ENCODE results near the gene HPCAL1.

DNA sequence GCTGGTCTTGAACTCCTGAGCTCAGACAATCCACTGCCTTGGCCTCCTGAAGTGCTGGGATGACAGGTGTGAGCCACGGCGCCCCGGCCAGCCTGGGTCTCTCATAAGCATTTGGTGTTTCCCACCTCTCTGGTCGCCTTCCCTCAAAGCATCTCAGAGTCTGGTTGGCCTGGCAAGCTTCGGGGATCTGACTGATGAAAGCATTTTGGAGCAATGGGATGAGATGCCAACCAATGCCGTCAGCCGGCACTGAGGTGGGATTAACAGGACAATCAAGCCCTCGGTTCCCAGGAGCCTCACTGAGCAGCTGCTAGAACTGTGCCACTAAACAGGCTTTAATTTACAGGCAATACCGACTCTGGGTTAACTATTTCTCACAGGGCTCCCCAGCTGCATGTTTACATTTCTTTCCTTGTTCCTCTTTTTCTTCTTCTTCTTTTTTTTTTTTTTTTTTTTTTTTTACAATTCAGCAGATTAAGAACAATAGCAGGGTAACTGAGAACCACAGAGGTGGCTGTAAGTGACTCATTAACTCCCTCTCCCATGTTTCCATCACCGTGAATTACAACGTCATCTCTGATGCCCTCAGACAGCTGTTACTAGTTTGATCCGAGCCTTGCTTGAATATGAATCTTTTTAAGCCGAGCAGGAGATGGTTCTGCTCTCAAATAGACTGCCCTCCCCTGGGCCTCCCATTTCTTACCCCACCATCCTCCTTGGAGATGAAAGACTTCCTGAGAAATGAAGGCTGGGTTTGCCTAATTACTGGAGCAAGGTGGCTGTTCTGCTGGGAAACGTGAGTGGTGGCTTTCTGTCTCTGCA lies 107.5 kb downstream of the HPCAL1 start:
- TF ChIP-seq POLR2A (IDR thresholded peaks at IDR 0.05) (no peak), POLR2AphosphoS5 (IDR thresholded peaks at IDR 0.05) (no peak)
- TF ChIP-seq, protein P1, sequence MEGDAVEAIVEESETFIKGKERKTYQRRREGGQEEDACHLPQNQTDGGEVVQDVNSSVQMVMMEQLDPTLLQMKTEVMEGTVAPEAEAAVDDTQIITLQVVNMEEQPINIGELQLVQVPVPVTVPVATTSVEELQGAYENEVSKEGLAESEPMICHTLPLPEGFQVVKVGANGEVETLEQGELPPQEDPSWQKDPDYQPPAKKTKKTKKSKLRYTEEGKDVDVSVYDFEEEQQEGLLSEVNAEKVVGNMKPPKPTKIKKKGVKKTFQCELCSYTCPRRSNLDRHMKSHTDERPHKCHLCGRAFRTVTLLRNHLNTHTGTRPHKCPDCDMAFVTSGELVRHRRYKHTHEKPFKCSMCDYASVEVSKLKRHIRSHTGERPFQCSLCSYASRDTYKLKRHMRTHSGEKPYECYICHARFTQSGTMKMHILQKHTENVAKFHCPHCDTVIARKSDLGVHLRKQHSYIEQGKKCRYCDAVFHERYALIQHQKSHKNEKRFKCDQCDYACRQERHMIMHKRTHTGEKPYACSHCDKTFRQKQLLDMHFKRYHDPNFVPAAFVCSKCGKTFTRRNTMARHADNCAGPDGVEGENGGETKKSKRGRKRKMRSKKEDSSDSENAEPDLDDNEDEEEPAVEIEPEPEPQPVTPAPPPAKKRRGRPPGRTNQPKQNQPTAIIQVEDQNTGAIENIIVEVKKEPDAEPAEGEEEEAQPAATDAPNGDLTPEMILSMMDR (IDR thresholded peaks at IDR 0.05) = no peak

Measured in prostate gland (tissue), 2 donors.